A673 (cell line): Measurements from ENCODE around the gene OMP. TPM values are rescaled to one million over a fixed set of nuclear protein-coding genes. Genes with fewer than 3 reads are reported as not detected.
"Not testable (repeated sequence)": the region's sequence is repeated elsewhere in the genome, so short reads cannot be mapped to it uniquely, and the experiment has no call there.

Source experiments
- BruUV-seq: library from RNA; stranded (reverse); fragments of 400-500 nt; replicated peaks from 2 replicates; lab custom pipeline; 2021; lab: Mats Ljungman, UMichigan
- CTCF ChIA-PET: fragments of 300-600 bp; sonication (Branson Sonifier 250); formaldehyde crosslinking; loops from one replicate; lab custom pipeline; 2022; ENCODE audit warnings: antibody characterized with exemption; lab: Charles Lee
- POLR2A ChIA-PET: fragments of 300-600 bp; sonication (Branson Sonifier 250); formaldehyde crosslinking; loops from one replicate; lab custom pipeline; 2022; ENCODE audit warnings: antibody characterized with exemption; ENCODE audit not compliant: low non-redundant PET; lab: Charles Lee
- DNase-seq: peaks from one replicate; pipeline ENCODE4 v3.0.0-alpha.2; 2015; ENCODE audit warnings: low spot score
- H3K27ac ChIP-seq: fragments of 200-600 bp; sonication (generic); 2 replicates; pipeline ENCODE4 v1.5.1; 2016; ENCODE audit warnings: mixed run types, low read depth, mild to moderate bottlenecking, mixed read lengths, antibody characterized with exemption, low read length; ENCODE audit not compliant: poor library complexity, severe bottlenecking
- H3K27me3 ChIP-seq: fragments of 200-600 bp; sonication (generic); replicated peaks from 2 replicates; pipeline ENCODE4 v1.6.1; 2017; ENCODE audit warnings: mixed run types, low read depth, mild to moderate bottlenecking, mixed read lengths, antibody characterized with exemption, low read length; ENCODE audit not compliant: insufficient read depth, poor library complexity
- H3K36me3 ChIP-seq: fragments of 200-600 bp; sonication (generic); 2 replicates; pipeline ENCODE4 v1.6.1; 2016; ENCODE audit warnings: mixed run types, mild to moderate bottlenecking, mixed read lengths, antibody characterized with exemption, low read length; ENCODE audit not compliant: insufficient read depth, poor library complexity, severe bottlenecking
- H3K4me1 ChIP-seq: fragments of 200-600 bp; sonication (generic); 2 replicates; pipeline ENCODE4 v1.6.1; 2017; ENCODE audit warnings: mixed run types, mild to moderate bottlenecking, mixed read lengths, antibody characterized with exemption, low read length; ENCODE audit not compliant: insufficient read depth, poor library complexity, severe bottlenecking
- H3K4me3 ChIP-seq: fragments of 200-600 bp; sonication (generic); 2 replicates; pipeline ENCODE4 v1.5.1; 2016; ENCODE audit warnings: low read depth, mixed run types, mild to moderate bottlenecking, mixed read lengths, low read length; ENCODE audit not compliant: poor library complexity, severe bottlenecking
- H3K9me3 ChIP-seq: fragments of 200-600 bp; sonication (generic); 2 replicates; pipeline ENCODE4 v1.6.1; 2016; ENCODE audit warnings: mixed run types, low read depth, mild to moderate bottlenecking, mixed read lengths, antibody characterized with exemption, low read length; ENCODE audit not compliant: poor library complexity, severe bottlenecking
- EZH2 ChIP-seq: fragments of 200-600 bp; sonication (generic); IDR thresholded peaks from 2 replicates; pipeline ENCODE4 v1.6.1; 2017; ENCODE audit warnings: borderline replicate concordance, low read depth, mild to moderate bottlenecking, mixed read lengths, antibody characterized with exemption, low read length; ENCODE audit not compliant: poor library complexity, severe bottlenecking
- intact Hi-C: fragments of 100-400 bp; cut with micrococcal nuclease; formaldehyde crosslinking; loops from one replicate; pipeline ENCODE4 v1.10.0; 2022; ENCODE audit not compliant: unreplicated experiment
- total RNA-seq: library from RNA; stranded (reverse); gene quantifications from 2 replicates; pipeline ENCODE4 v1.2.3, GENCODE V29; 2021
- TF ChIP-seq, protein P1 (sequence below): fragments of 300-800, 200-600 bp; sonication (generic); conservative IDR thresholded peaks from 2 replicates; pipeline ENCODE4 v1.5.1; 2017; ENCODE audit warnings: low read depth, mild to moderate bottlenecking, antibody characterized with exemption, low read length, moderate library complexity, mixed read lengths

The OMP gene
- total RNA-seq, 1 experiment from 2014 or later: not detected

GRCh38 chr11:77096591-77097019 is 6.0 kb upstream of the OMP start:
- TF ChIP-seq EZH2: no peak
- TF ChIP-seq, protein P1, sequence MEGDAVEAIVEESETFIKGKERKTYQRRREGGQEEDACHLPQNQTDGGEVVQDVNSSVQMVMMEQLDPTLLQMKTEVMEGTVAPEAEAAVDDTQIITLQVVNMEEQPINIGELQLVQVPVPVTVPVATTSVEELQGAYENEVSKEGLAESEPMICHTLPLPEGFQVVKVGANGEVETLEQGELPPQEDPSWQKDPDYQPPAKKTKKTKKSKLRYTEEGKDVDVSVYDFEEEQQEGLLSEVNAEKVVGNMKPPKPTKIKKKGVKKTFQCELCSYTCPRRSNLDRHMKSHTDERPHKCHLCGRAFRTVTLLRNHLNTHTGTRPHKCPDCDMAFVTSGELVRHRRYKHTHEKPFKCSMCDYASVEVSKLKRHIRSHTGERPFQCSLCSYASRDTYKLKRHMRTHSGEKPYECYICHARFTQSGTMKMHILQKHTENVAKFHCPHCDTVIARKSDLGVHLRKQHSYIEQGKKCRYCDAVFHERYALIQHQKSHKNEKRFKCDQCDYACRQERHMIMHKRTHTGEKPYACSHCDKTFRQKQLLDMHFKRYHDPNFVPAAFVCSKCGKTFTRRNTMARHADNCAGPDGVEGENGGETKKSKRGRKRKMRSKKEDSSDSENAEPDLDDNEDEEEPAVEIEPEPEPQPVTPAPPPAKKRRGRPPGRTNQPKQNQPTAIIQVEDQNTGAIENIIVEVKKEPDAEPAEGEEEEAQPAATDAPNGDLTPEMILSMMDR: no peak
- no peaks in the 10 kb centered on the region for H3K36me3 ChIP-seq
- no peaks in the 10 kb centered on the region for H3K4me1 ChIP-seq
- DNase-seq: no peak
- ChIA-PET POLR2A (no interaction called here), CTCF (no interaction called here)
- no peaks in the 10 kb centered on the region for H3K27me3 ChIP-seq
- intact Hi-C loops: no loop called here
- no peak overlapping the region for H3K4me3 ChIP-seq
- no TSS peak for BruUV-seq
- H3K27ac ChIP-seq: no peak overlapping the region
- no peaks in the 10 kb centered on the region for H3K9me3 ChIP-seq

- H3K36me3 ChIP-seq, H3K27me3 ChIP-seq, H3K4me3 ChIP-seq, POLR2A ChIA-PET, CTCF ChIA-PET, H3K27ac ChIP-seq, DNase-seq, H3K4me1 ChIP-seq, intact Hi-C loops, H3K9me3 ChIP-seq, BruUV-seq: not testable (repeated sequence)
Observed at GRCh38 chr11:77097180-77097579, 5.5 kb upstream of the OMP start.

DNA sequence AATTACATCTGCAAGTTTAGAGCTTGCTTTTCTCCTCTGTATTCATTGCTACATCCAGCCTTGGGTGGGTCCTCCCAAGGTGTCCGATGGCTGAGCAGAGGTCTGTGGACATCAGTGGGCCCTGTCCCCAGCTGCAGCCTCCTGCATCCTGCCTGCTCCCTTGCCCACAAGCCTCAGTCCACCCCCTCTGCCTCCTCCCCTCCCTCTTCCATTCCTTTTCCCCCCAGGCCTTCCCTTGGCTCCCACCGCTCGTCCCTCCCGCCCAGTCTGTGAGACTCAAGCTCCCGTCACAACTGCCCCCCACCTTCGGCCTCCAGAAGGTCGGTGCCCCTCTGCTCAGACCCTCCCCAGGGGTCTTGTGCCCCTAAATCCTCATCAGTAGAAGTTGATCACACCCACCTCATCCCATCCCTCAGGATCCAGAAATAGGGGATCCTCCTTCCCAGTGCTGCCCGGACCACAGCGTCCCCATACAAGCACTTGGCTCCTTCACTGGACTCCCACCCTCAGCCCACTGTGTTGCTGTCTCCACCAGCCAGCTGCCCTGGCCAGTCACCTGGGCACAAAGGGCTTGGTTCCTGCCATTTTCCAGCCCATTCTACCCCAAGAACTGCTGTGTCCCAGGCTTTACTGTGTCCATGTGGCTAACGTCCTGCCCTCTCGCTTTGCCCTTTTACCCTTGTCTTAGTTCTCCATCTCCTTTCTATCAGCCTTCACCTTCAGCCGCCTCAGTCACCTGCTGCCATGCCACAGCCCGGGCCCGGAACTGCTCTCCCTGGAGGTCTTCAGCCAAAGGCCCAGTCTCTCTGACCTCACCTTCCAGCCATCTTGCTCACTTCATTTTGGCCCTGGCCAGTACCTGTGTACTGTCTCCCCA is 2.2 kb upstream of the OMP start:
- Histone ChIP-seq H3K27me3 (no peaks in the 10 kb centered on the region), H3K4me3 (no peak overlapping the region), H3K27ac (no peak overlapping the region), H3K36me3 (no peaks in the 10 kb centered on the region), H3K4me1 (no peaks in the 10 kb centered on the region), H3K9me3 (no peaks in the 10 kb centered on the region)
- ChIA-PET POLR2A (no interaction called here), CTCF (interaction anchor here (0.5 to 1.5 kb wide), 3 partner anchors 9 to 53 kb away, joined by 3 to 10 read pairs (median 3); no protein-coding TSS in a partner anchor)
- TF ChIP-seq, protein P1: no peak
- intact Hi-C loops: no loop called here
- BruUV-seq: no TSS peak
- no peak for DNase-seq
